Activated T-cell treated with anti-CD3 and anti-CD28 coated beads, Interleukin-2, amount 50 U/mL, for 24 hours (primary cell): Measurements from ENCODE around the gene RASGEF1C.
A peak's percentile ranks its signal among the peaks of the same experiment; 100 is the strongest.
"Not testable (repeated sequence)": the region's sequence is repeated elsewhere in the genome, so short reads cannot be mapped to it uniquely, and the experiment has no call there.

Source experiments
- DNase-seq: peaks from one replicate; pipeline ENCODE4 v3.0.0-alpha.2; 2020
- H3K27ac Mint-ChIP-seq: 2 replicates; pipeline ENCODE4 v1.8.0; 2020; ENCODE audit warnings: mild to moderate bottlenecking, mixed read lengths
- H3K27me3 Mint-ChIP-seq: 2 replicates; pipeline ENCODE4 v1.8.0; 2020; ENCODE audit warnings: mixed read lengths
- H3K36me3 Mint-ChIP-seq: 2 replicates; pipeline ENCODE4 v1.8.0; 2020; ENCODE audit warnings: low read depth, mixed read lengths
- H3K4me1 Mint-ChIP-seq: 2 replicates; pipeline ENCODE4 v1.8.0; 2020; ENCODE audit warnings: low read depth, mixed read lengths
- H3K4me3 Mint-ChIP-seq: 2 replicates; pipeline ENCODE4 v1.8.0; 2020; ENCODE audit warnings: mild to moderate bottlenecking, moderate library complexity, mixed read lengths
- H3K9me3 Mint-ChIP-seq: 2 replicates; pipeline ENCODE4 v1.8.0; 2020; ENCODE audit warnings: mixed read lengths

The RASGEF1C gene

DNA sequence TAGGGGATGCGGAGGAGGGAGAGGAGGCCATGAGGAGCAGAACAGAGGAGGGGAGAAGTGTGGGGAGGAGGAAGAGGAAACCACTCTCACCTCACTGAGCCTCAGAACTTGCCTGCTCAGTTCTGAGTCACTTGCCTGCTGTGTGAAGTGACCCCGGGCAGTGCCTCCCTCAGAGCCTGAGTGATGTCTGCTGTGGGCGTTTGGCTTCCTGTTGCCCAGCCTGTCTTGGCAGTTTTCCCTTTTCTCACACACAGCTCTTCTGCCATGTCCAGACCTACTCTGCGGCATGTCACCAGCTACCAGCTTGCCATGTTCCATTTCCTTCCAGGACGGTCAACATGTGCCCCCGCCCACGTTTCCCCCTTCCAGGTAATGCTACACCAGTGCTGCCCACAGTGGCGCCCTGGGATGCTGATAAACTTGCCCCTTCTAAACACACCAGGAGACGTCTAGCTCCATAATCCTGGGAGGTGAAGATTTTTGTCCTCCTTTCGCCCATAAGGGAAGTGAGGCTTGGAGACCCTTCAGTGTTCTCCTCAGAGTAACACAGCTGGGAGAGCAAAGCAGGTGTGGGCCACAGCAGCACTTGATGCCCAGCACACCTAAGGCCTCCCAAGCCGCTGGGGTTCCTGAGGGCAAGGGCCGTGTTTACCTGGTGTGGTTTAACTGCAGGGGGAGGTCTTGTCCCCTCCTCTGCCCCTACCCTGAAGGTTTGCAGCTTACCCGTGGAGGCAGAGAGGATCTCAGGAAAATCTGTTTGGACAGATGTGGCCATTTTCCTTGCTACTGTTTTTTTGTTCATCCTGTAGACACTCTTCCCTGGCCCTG is 73.7 kb downstream of the RASGEF1C start:
- no peaks in the 10 kb centered on the region for H3K36me3 Mint-ChIP-seq
- H3K27ac Mint-ChIP-seq: peak overlapping the region; percentile 22
- no peak for DNase-seq

GRCh38 chr5:180133971-180134508 is 75.0 kb downstream of the RASGEF1C start:
- Mint-ChIP-seq H3K4me3 (no peak overlapping the region), H3K4me1 (peaks cover 12% of the 10 kb centered on the region), H3K27ac (no peak overlapping the region), H3K9me3 (no peaks in the 10 kb centered on the region), H3K27me3 (peaks cover 13% of the 10 kb centered on the region), H3K36me3 (no peaks in the 10 kb centered on the region)
- DNase-seq: no peak

More for the DNA sequence above, 73.7 kb downstream of the RASGEF1C start:
- Mint-ChIP-seq H3K4me3 (no peak overlapping the region), H3K4me1 (peaks cover 12% of the 10 kb centered on the region), H3K27me3 (peaks cover 16% of the 10 kb centered on the region), H3K9me3 (no peaks in the 10 kb centered on the region)

GRCh38 chr5:180133551-180133950 is 75.5 kb downstream of the RASGEF1C start:
- no peak for DNase-seq
- Mint-ChIP-seq H3K4me1 (peaks cover 12% of the 10 kb centered on the region), H3K36me3 (no peaks in the 10 kb centered on the region), H3K27me3 (peaks cover 8% of the 10 kb centered on the region), H3K27ac (no peak overlapping the region), H3K4me3 (no peak overlapping the region), H3K9me3 (no peaks in the 10 kb centered on the region)

GRCh38 chr5:180133060-180133459 is 76.0 kb downstream of the RASGEF1C start:
- Mint-ChIP-seq H3K9me3 (no peaks in the 10 kb centered on the region), H3K4me1 (peaks cover 12% of the 10 kb centered on the region), H3K4me3 (no peak overlapping the region), H3K36me3 (no peaks in the 10 kb centered on the region), H3K27me3 (peaks cover 4% of the 10 kb centered on the region), H3K27ac (no peak overlapping the region)
- DNase-seq: no peak

DNA sequence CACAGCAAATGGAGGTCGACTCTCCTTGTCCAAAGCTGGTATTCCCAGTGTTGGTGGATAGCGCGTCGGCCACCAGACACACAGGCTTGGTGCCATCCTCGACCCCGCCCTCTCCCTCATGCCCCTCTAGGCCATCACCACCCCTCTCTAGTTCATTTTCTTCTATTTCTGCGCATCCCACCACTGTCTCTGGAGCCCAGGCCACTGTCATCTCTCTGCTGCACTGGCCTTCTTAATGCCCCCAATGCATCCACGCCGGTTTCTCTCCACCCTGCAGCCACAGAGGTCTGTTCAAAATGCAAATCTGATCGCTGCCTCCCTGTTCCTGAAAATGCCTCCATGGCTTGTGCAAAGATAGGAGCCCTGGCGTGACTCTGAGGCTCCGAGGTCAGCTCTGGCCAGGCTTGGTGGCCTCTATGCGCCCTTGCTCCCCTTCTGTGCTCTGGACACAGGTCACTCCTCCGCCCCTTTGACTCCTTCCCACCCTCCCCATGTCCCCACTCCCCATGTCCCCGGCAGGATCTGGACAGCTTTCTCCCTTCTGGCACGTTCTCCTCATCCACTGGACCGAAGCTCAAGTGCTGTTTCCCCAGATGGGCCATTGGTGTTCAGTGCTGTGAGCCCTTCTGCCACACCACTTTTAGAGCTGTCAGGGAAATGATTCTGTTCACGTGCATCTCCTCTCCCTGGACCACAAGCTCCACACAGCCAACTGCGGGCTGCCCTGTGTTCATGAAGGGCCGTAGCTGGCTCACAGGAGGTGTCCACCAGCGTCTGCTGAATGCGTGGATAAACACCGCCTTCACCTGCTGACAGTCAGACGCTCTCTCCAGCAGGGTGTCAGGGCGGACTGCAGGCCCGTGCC is 77.9 kb downstream of the RASGEF1C start:
- H3K4me1 Mint-ChIP-seq: peaks cover 12% of the 10 kb centered on the region
- H3K36me3 Mint-ChIP-seq: no peaks in the 10 kb centered on the region
- DNase-seq: no peak
- no peak overlapping the region for H3K27ac Mint-ChIP-seq
- H3K9me3 Mint-ChIP-seq: no peaks in the 10 kb centered on the region
- H3K27me3 Mint-ChIP-seq: peaks cover 7% of the 10 kb centered on the region
- H3K4me3 Mint-ChIP-seq: no peak overlapping the region

- H3K4me1 Mint-ChIP-seq: peaks cover 7% of the 10 kb centered on the region
- no peak overlapping the region for H3K4me3 Mint-ChIP-seq
- H3K27ac Mint-ChIP-seq: no peak overlapping the region
- H3K27me3 Mint-ChIP-seq: peaks cover 11% of the 10 kb centered on the region
- DNase-seq: no peak
- no peaks in the 10 kb centered on the region for H3K36me3 Mint-ChIP-seq
- no peaks in the 10 kb centered on the region for H3K9me3 Mint-ChIP-seq
Observed at GRCh38 chr5:180130291-180130869, 78.6 kb downstream of the RASGEF1C start.

- no peak for DNase-seq
- Mint-ChIP-seq H3K4me1 (no peaks in the 10 kb centered on the region), H3K4me3 (no peak overlapping the region), H3K27ac (no peak overlapping the region), H3K27me3 (peaks cover 11% of the 10 kb centered on the region), H3K9me3 (no peaks in the 10 kb centered on the region), H3K36me3 (no peaks in the 10 kb centered on the region)
Observed at GRCh38 chr5:180129291-180130190, 79.5 kb downstream of the RASGEF1C start.

GRCh38 chr5:180128671-180129261 is 80.2 kb downstream of the RASGEF1C start:
- Mint-ChIP-seq H3K27ac (no peak overlapping the region), H3K36me3 (no peaks in the 10 kb centered on the region), H3K27me3 (peaks cover 11% of the 10 kb centered on the region), H3K9me3 (no peaks in the 10 kb centered on the region), H3K4me3 (no peak overlapping the region), H3K4me1 (no peaks in the 10 kb centered on the region)
- no peak for DNase-seq

GRCh38 chr5:180127682-180128670 is 81.0 kb downstream of the RASGEF1C start:
- Mint-ChIP-seq H3K36me3 (no peaks in the 10 kb centered on the region), H3K9me3 (no peaks in the 10 kb centered on the region), H3K27me3 (peaks cover 11% of the 10 kb centered on the region), H3K4me3 (no peak overlapping the region), H3K4me1 (no peaks in the 10 kb centered on the region), H3K27ac (no peak overlapping the region)
- no peak for DNase-seq

DNA sequence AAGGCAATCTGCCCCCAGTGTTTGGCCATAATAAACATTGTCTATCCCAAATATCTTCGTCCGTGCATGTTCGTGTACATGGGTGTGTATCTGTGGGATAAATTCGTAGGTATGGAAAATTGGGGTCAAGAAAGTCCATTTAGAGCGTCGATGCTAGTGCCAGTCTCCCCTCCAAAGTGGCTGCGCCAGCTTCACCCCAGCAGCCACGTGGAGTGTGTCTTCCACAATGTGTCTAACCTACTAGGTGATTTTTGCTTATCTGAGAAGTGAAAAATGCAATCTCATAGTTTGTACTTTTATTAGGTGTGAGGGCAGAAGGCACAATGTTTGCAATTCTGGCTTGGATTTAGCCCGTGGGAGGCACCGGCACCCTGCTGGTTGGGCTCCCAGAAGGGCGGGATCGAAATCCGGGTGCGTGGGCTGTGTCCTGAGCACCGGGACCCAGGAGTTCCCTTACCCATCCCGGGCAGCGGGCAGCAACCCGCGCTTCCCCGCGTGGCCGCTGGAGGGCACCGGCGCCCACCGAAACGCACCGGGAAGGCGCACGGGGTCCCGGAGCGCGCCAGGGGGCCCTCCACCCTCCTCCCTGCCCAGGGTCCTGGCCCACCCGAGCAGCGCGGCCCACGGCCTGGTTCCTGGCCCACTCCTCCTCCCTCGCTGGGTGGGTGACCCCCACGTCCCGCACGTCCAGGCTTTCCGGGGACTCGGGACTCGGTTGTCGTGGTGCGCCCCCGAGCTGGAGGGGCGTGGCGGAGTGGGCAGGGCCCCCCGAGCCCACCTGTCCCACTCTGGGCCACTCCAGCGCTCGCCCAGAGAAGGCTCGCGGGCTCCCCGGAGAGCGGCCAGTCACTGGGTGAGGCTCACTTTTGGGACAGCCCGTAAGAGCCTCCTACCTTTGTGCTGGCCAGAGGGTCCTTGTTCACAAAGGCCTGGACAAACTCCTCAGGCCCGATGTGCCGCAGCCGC is 82.0 kb downstream of the RASGEF1C start:
- H3K4me1 Mint-ChIP-seq: no peaks in the 10 kb centered on the region
- no peaks in the 10 kb centered on the region for H3K36me3 Mint-ChIP-seq
- H3K9me3 Mint-ChIP-seq: no peaks in the 10 kb centered on the region
- peak; percentile 61 for DNase-seq
- no peak overlapping the region for H3K4me3 Mint-ChIP-seq
- no peak overlapping the region for H3K27ac Mint-ChIP-seq
- peaks cover 11% of the 10 kb centered on the region for H3K27me3 Mint-ChIP-seq

- H3K4me3 Mint-ChIP-seq, H3K9me3 Mint-ChIP-seq, H3K36me3 Mint-ChIP-seq, DNase-seq, H3K4me1 Mint-ChIP-seq, H3K27ac Mint-ChIP-seq: not testable (repeated sequence)
- peaks cover 11% of the 10 kb centered on the region for H3K27me3 Mint-ChIP-seq
Observed at GRCh38 chr5:180126156-180126555, 82.9 kb downstream of the RASGEF1C start.

GRCh38 chr5:180124662-180125061 is 84.3 kb downstream of the RASGEF1C start:
- H3K4me1 Mint-ChIP-seq, H3K27ac Mint-ChIP-seq, H3K4me3 Mint-ChIP-seq, H3K36me3 Mint-ChIP-seq, H3K9me3 Mint-ChIP-seq, DNase-seq: not testable (repeated sequence)
- peaks cover 14% of the 10 kb centered on the region for H3K27me3 Mint-ChIP-seq
